ENCODE data around the gene CDK10. TPM values are rescaled to one million over a fixed set of nuclear protein-coding genes. Genes with fewer than 3 reads are reported as not detected.
A peak's percentile ranks its signal among the peaks of the same experiment; 100 is the strongest.

CDK10 gene
- total RNA-seq, 1 donor from 2014 or later, result 58.8 TPM

- intact Hi-C loops (cut with DNase I), result no loop called here
- no peak for DNase-seq (ENCODE audit: low spot score)
- no peak for ATAC-seq
Observed at GRCh38 chr16:89706518-89707260, 20.2 kb downstream of the CDK10 start.

- intact Hi-C loops (cut with DNase I), result no loop called here
- ATAC-seq (no peak), DNase-seq (ENCODE audit: low spot score) (no peak)
Observed at GRCh38 chr16:89707695-89708094, 21.2 kb downstream of the CDK10 start.

GRCh38 chr16:89708481-89708931, 22.0 kb downstream of the CDK10 start:
- ATAC-seq (peak; percentile 26), DNase-seq (ENCODE audit: low spot score) (no peak)
- intact Hi-C loops (cut with DNase I), result no loop called here

- no peak for DNase-seq (ENCODE audit: low spot score)
- ATAC-seq, result no peak
- intact Hi-C loops (cut with DNase I), result no loop called here
Observed at GRCh38 chr16:89709166-89709565, 22.7 kb downstream of the CDK10 start.

DNA sequence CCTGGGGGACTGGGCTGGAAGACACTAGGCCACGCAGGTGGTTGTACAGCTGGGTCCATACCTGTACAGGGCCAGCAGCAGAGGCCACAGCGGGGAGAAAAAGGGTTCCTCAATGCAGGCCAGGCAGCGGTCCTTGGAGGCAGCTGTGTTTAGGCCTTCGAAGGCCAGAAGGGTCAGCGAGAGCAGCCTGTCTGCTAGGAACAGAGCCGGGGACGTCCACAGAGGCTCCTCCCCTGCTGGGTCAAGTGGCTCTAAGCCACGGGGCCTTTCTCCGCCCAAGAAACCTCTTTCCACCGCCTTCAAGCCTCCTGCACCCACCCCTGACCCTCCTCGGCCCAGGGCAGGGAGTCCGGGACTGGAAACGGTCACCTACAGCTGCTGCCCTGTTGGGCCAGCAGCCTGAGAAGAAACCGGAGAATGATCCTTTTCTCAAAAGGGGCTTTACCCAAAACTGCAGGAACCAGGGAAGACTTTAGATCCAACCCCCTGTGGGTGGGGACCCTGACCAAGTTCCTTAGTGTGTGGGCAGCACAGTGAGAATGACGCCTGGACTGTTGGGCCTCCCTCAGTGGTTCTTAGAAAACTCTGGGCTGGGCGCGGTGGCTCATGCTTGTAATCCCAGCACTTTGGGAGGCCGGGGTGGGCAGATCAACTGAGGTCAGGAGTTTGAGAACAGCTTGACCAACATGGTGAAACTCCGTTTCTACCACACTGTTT, 23.4 kb downstream of the CDK10 start:
- ATAC-seq (peak; percentile 32), DNase-seq (ENCODE audit: low spot score) (no peak)
- intact Hi-C loops (cut with DNase I), result no loop called here

- intact Hi-C loops (cut with DNase I), result no loop called here
- ATAC-seq (no peak), DNase-seq (ENCODE audit: low spot score) (no peak)
Observed at GRCh38 chr16:89710709-89711564, 24.4 kb downstream of the CDK10 start.

DNA sequence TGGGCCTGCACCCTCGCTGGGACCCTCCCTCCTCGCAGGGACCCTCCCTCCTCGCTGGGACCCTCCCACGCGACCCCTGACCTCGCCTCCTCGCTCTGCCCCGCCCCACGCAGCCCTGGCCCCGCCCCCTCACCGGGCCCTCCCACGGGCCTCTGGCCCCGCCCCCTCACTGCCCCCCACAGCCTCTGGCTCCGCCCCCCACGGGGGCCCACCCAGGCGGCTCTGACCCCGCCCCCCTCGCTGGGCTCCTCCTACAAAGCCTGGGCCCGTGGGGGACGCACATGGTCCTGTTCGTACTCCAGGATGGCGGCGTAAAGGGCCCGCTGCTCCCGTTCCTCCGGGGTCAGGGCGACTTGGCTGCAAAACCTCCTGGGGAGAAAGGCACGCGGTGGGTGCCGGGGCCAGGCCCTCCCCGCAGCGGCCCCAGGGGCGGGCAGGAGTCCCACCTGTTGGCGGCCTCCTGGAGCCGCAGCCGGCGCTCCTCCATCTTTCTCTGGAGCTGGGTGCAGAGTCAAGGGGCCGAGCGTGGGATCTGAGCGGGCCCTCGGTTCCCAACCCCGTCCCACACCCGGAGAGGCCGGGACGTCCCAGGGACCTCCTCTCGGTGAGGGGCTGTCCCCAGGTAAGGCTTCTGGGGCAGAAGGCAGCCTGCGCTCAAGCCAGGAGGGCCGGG, 25.2 kb downstream of the CDK10 start:
- intact Hi-C loops (cut with DNase I), result no loop called here
- peak; percentile 21 for ATAC-seq
- DNase-seq (ENCODE audit: low spot score), result no peak

DNA sequence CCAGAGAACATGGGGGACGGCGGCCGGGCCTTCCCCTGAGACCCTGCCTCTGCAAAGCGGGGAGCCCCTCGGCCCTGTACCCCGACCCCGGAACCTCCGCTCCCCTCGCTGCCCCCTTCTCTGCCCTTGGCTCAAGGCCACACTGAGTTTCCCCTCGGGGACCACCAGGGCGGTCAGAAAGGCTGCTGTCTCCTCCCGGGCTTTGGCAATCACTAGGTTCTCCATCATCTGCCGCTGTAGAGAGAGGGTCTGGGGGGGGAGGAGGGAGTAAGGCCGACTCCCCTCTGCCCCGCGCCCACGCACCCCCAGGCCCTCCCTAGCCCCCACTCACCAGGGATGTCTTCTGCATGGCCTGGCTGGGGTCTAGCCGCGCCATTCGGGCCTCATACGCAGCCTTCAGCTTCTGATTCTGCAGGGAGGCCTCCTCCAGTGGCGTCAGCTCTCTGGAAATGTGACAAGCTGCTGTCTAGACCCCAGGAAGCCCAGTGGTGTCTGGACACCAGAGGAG, 25.8 kb downstream of the CDK10 start:
- ATAC-seq, result no peak
- intact Hi-C loops (cut with DNase I), result no loop called here
- no peak for DNase-seq (ENCODE audit: low spot score)

- DNase-seq (ENCODE audit: low spot score), result no peak
- ATAC-seq, result no peak
- intact Hi-C loops (cut with DNase I), result no loop called here
Observed at GRCh38 chr16:89716493-89716892, 30.0 kb downstream of the CDK10 start.

DNA sequence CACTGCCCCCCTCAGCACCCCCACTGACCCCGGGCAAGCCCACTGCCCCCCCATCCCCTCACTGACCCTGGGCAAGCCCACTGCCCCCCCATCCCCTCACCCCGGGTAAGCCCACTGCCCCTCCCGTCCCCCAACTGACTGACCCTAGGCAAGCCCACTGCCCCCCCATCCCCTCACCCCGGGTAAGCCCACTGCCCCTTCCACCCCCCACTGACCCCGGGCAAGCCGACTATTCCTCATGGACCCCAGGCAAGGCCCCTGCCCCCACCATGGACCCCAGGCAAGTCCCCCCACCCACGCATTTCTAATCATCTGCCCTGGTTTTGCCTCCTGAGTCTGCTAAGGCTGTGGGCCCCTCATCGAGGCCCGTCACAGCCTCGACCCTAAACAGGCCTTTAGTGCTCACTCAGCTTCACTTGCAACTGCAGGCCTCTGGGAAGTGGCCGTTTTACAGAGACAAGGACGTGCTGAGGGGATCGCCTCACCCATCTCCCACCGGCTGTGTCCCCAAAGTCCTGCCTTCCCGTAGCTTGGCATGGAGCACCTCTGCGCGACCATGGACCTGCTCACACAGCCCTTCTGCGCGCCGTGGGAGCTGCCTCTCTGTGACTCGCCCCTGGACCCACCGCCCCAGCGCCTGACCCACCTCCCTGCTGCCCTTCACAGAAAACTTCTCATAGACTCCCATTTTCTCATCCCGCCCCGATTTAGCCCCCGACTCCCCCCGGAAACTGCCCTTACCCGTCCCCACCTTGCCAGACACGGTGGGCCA, 30.6 kb downstream of the CDK10 start:
- intact Hi-C loops (cut with DNase I), result no loop called here
- ATAC-seq (no peak), DNase-seq (ENCODE audit: low spot score) (no peak)

DNA sequence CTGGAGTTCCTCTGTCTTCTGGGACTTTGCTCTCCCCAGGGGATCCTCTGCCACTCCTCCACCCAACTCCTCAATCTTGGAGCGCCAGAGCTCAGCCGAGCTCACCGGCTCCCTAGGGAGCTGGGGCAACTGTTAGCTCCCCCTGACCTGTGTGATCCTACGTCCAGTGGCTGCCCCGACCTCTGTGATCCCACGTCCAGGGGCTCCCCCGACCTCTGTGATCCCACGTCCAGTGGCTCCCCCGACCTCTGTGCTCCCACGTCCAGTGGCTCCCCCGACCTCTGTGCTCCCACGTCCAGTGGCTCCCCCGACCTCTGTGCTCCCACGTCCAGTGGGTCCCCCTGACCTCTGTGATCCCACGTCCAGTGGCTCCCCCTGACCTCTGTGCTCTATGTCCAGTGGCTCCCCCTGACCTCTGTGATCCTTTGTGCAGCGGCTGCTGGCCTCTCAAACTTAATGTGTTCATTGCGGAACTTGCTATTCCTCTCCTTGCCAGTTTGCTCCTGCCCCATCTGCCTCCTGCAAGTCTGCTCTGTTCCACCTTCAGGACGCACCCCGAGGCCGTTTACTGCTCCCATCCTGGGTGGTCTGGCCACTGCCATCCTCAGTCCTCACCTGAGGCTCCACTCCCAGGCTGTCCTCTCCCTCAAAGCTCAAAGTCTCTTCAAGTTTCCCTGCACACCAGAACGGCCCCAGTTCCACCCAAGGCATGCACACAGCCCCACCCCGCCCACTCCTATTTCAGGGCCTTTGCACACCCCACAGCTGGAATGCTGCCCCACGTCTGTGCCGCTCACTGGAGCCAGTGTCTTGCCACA, 31.4 kb downstream of the CDK10 start:
- intact Hi-C loops (cut with DNase I), result no loop called here
- DNase-seq (ENCODE audit: low spot score), result no peak
- ATAC-seq, result no peak

- intact Hi-C loops (cut with DNase I), result no loop called here
- DNase-seq (ENCODE audit: low spot score), result no peak
- peak; percentile 7 for ATAC-seq
Observed at GRCh38 chr16:89720551-89720812, 34.0 kb downstream of the CDK10 start.

DNA sequence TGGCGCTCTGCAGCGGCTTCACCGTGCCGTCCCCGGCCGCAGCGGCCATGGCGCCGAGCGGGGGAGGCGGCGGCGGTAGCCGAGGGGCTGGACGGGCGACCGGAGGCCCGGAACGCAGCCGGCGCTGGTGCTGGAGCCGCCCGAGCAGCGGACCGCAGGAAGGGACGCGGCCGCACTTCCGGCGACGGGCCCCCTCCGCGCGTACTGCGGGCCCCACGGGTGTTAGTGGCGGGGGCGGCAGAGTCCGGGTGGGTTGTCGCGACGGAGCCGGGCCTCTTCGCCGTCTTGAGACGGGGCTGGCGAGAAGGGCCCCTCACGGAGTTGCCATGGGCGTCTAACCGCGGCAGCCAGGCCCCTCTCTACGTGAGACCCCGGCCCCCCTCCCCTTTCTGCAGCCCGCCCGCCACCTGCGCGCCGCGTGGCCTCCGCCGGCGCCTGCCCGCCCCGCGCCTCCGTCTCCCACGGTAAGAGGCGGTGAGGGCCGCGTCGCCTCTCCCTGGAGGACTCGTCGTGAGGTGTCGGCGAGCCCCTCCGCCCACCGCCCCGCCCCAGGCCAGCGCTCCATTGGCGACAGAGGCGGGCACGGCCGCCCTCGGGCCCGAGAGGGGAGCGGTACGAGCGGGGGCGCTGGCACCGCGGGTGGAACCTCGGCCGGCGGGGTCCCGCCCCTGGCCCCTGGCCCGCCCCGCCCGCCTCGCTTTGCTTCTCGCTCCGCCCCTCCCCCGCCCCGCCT, 34.5 kb downstream of the CDK10 start, which contains the start of the genes VPS9D1 and ZNF276:
Gene VPS9D1 (minus strand): TSS at position 86 of the 733 bp plus-strand sequence. CDS start 37 bp downstream, at position 49.
Gene ZNF276 (plus strand): TSS at position 725 of the 733 bp plus-strand sequence. CDS start 104 bp downstream, outside the sequence.
- intact Hi-C loops (cut with DNase I), result no loop called here
- DNase-seq (ENCODE audit: low spot score), result peak; percentile 92

DNA sequence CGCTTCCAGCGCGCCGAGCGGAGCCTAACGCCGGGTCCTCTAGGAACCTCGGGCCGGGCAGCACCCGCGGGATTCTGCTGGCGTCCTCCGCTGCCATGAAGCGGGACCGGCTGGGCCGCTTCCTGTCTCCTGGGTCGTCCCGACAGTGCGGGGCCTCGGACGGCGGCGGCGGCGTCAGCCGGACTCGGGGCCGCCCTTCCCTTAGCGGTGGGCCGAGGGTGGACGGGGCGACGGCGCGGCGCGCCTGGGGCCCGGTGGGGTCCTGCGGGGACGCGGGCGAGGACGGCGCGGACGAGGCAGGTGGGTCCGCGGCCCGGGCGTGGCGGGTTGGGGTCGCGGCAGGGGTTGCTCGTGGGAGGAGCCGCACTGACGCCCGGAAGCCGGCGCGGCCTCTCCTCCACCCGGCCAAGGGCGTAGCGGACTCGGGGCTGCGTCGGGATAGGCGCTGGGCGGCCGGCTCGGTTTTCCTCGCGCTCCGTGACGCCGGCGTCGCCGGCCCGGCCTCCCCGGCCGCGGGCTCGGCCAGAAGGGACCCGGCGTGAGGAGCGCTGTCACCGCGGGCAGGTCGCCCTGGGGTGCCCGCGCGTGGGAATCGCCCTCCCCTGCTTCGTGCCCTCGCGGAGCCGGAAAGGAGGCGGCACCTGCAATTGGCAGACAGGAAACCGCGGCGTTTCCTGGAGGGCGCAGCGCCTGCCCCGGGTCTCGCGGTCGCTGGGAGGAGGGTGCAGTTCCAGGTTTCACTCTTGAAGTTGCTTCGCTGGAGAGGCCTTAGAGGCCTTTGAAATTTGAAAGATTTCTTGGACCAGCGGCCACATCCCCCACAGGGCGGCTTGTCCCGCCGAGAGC, 35.3 kb downstream of the CDK10 start:
- intact Hi-C loops (cut with DNase I), result no loop called here
- DNase-seq (ENCODE audit: low spot score), result no peak
- no peak for ATAC-seq

More for the DNA sequence above, 34.5 kb downstream of the CDK10 start, which contains the start of the genes VPS9D1 and ZNF276:
- peak; percentile 83 for ATAC-seq

DNA sequence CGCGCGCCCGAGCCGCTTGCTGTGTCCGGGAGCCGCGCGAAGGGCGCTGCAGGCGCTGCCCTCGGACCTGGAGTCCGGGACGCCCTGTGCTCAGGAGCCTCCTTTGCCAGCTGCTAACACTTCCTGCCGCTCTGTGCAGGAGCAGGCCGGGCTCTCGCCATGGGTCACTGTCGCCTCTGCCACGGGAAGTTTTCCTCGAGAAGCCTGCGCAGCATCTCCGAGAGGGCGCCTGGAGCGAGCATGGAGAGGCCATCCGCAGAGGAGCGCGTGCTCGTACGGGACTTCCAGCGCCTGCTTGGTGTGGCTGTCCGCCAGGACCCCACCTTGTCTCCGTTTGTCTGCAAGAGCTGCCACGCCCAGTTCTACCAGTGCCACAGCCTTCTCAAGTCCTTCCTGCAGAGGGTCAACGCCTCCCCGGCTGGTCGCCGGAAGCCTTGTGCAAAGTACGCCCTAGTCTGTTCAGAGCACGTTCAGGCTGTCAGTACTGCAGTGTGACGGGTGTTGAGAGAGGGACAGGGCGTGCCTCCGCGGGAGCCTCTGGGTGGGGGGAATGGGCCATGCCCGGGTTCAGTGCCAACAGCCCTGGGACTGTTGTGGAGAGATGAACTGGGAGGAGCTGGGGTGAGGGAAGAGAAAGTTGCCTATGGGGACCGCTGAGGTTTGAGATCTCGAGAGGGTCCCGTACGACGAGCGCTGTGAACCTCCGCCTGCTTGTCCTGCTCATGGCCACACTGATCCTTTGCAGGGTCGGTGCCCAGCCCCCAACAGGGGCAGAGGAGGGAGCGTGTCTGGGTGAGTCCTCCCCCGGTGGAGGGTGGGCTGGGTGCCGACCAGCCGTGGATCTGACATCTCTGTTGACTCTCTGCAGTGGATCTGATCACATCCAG, 36.1 kb downstream of the CDK10 start:
- DNase-seq (ENCODE audit: low spot score) (no peak), ATAC-seq (peak; percentile 19)
- intact Hi-C loops (cut with DNase I), result no loop called here
